Cardiac muscle cell (in vitro differentiated cells and primary cell): ENCODE results near the gene ARID5B. TPM values are rescaled to one million over a fixed set of nuclear protein-coding genes. Genes with fewer than 3 reads are reported as not detected.

Source experiments
- DNase-seq, 2 donors: peaks; one replicate each; pipeline versions ENCODE4 v3.0.0 to v3.0.0-alpha.2; 2010 to 2017; ENCODE audit warnings: low read depth in 1 of 2, low spot score in 1 of 2
- H3K27ac ChIP-seq: fragments of 200-600 bp; sonication (generic); 2 replicates; pipeline ENCODE4 v1.5.1; 2016
- H3K27me3 ChIP-seq: fragments of 200-600 bp; sonication (generic); 2 replicates; pipeline ENCODE4 v1.6.0; 2016; ENCODE audit warnings: control low read depth
- H3K36me3 ChIP-seq: fragments of 200-600 bp; sonication (generic); 2 replicates; pipeline ENCODE4 v1.5.1; 2016; ENCODE audit warnings: control low read depth
- H3K4me1 ChIP-seq: fragments of 200-600 bp; sonication (generic); 2 replicates; pipeline ENCODE4 v1.8.1; 2017; ENCODE audit warnings: low read depth, mild to moderate bottlenecking, mixed run types
- H3K4me3 ChIP-seq: fragments of 200-600 bp; sonication (generic); 2 replicates; pipeline ENCODE4 v1.5.1; 2016; ENCODE audit warnings: mild to moderate bottlenecking
- H3K9me3 ChIP-seq: fragments of 200-600 bp; sonication (generic); 2 replicates; pipeline ENCODE4 v1.5.1; 2017; ENCODE audit warnings: low read depth, mild to moderate bottlenecking, control low read depth
- CTCF ChIP-seq: IDR thresholded peaks from 2 replicates; pipeline ENCODE4 v1.5.1; 2012; ENCODE audit warnings: low read depth, mild to moderate bottlenecking, low read length
- polyA plus RNA-seq: library from polyadenylated mRNA; unstranded; fragments of >200 nt; fragmentation: Nextera tagmentation; extraction: Ambion mirVana; gene quantifications from 2 replicates; pipeline ENCODE4 v1.2.1, GENCODE V29; 2016
- total RNA-seq: library from RNA; depleted of rRNA; stranded (reverse); fragments of >200 nt; gene quantifications from 2 replicates; pipeline ENCODE4 v1.2.3, GENCODE V29; 2016

ARID5B gene
- total and polyA plus RNA-seq, 2 experiments from 2014 or later = 4.9 to 7.8 TPM

GRCh38 chr10:61959814-61960213, 58.3 kb downstream of the ARID5B start:
- Histone ChIP-seq H3K9me3 (no peaks in the 10 kb centered on the region), H3K27ac (no peak overlapping the region), H3K4me3 (no peak overlapping the region), H3K27me3 (no peaks in the 10 kb centered on the region), H3K4me1 (peaks cover 5% of the 10 kb centered on the region), H3K36me3 (no peaks in the 10 kb centered on the region)
- no peak for TF ChIP-seq CTCF
- no peak for DNase-seq

- Histone ChIP-seq H3K4me3 (no peak overlapping the region), H3K9me3 (no peaks in the 10 kb centered on the region), H3K27ac (no peak overlapping the region), H3K27me3 (no peaks in the 10 kb centered on the region), H3K36me3 (no peaks in the 10 kb centered on the region), H3K4me1 (peaks cover 5% of the 10 kb centered on the region)
- TF ChIP-seq CTCF = no peak
- no peak for DNase-seq
These were observed 59.1 kb downstream of the ARID5B start for GRCh38 chr10:61960396-61961120.

GRCh38 chr10:61961278-61961677, 59.8 kb downstream of the ARID5B start:
- Histone ChIP-seq H3K27ac (no peak overlapping the region), H3K9me3 (no peaks in the 10 kb centered on the region), H3K36me3 (no peaks in the 10 kb centered on the region), H3K4me1 (peaks cover 5% of the 10 kb centered on the region), H3K27me3 (no peaks in the 10 kb centered on the region), H3K4me3 (no peak overlapping the region)
- TF ChIP-seq CTCF = no peak
- no peak for DNase-seq

GRCh38 chr10:61962971-61963370, 61.5 kb downstream of the ARID5B start:
- Histone ChIP-seq H3K27ac (no peak overlapping the region), H3K4me1 (peaks cover 5% of the 10 kb centered on the region), H3K9me3 (no peaks in the 10 kb centered on the region), H3K4me3 (no peak overlapping the region), H3K27me3 (no peaks in the 10 kb centered on the region), H3K36me3 (no peaks in the 10 kb centered on the region)
- DNase-seq = no peak
- no peak for TF ChIP-seq CTCF

GRCh38 chr10:61963669-61964058, 62.2 kb downstream of the ARID5B start:
- no peaks in the 10 kb centered on the region for H3K36me3 ChIP-seq
- H3K27me3 ChIP-seq = no peaks in the 10 kb centered on the region
- TF ChIP-seq CTCF = no peak
- H3K27ac ChIP-seq = no peak overlapping the region
- H3K4me3 ChIP-seq = no peak overlapping the region
- peaks cover 5% of the 10 kb centered on the region for H3K4me1 ChIP-seq
- H3K9me3 ChIP-seq = no peaks in the 10 kb centered on the region
- DNase-seq = no peak
